Neural cell (in vitro differentiated cells): Measurements from ENCODE around the gene CSK. TPM values are rescaled to one million over a fixed set of nuclear protein-coding genes. Genes with fewer than 3 reads are reported as not detected.

Source experiments
- H2AFZ ChIP-seq: fragments of 200-600, 300-800 bp; sonication (generic), shearing (Covaris generic); 2 replicates; pipeline ENCODE4 v1.6.0; 2014; ENCODE audit warnings: low read depth, mild to moderate bottlenecking, antibody characterized with exemption, low read length, moderate library complexity
- H3F3A ChIP-seq: fragments of 200-600 bp; shearing (Covaris generic); 2 replicates; pipeline ENCODE4 v1.6.1; 2016; ENCODE audit warnings: mild to moderate bottlenecking, moderate library complexity, mixed read lengths, antibody characterized with exemption, low read length; ENCODE audit not compliant: insufficient read depth, poor library complexity, severe bottlenecking
- H3K27ac ChIP-seq: fragments of 200-600, 300-800 bp; sonication (generic), shearing (Covaris generic); 2 replicates; pipeline ENCODE4 v1.5.1; 2014; ENCODE audit warnings: mild to moderate bottlenecking, low read length, moderate library complexity
- H3K27me3 ChIP-seq: fragments of 300-800, 200-600 bp; sonication (generic), shearing (Covaris generic); 2 replicates; pipeline ENCODE4 v1.6.0; 2014; ENCODE audit warnings: mild to moderate bottlenecking, low read depth, low read length, moderate library complexity; ENCODE audit not compliant: insufficient read depth
- H3K36me3 ChIP-seq: fragments of 300-800, 200-600 bp; sonication (generic), shearing (Covaris generic); 2 replicates; pipeline ENCODE4 v1.5.1; 2014; ENCODE audit warnings: mild to moderate bottlenecking, antibody characterized with exemption, low read length, moderate library complexity; ENCODE audit not compliant: insufficient read depth
- H3K4me2 ChIP-seq: fragments of 300-800, 200-600 bp; sonication (generic), shearing (Covaris generic); 2 replicates; pipeline ENCODE4 v1.6.0; 2014; ENCODE audit warnings: mild to moderate bottlenecking, low read length
- H3K4me3 ChIP-seq: fragments of 300-800, 200-600 bp; sonication (generic), shearing (Covaris generic); 2 replicates; pipeline ENCODE4 v1.5.1; 2014; ENCODE audit warnings: mild to moderate bottlenecking, low read length, moderate library complexity
- H3K79me2 ChIP-seq: fragments of 200-600 bp; shearing (Covaris generic); replicated peaks from 2 replicates; pipeline ENCODE4 v1.6.0; 2014; ENCODE audit warnings: mild to moderate bottlenecking, low read length, moderate library complexity; ENCODE audit not compliant: insufficient read depth
- H3K9ac ChIP-seq: fragments of 300-800, 200-600 bp; sonication (generic), shearing (Covaris generic); 2 replicates; pipeline ENCODE4 v1.6.1; 2016; ENCODE audit warnings: mild to moderate bottlenecking, low read length, mixed read lengths
- H3K9me2 ChIP-seq: fragments of 200-600 bp; shearing (Covaris generic); 2 replicates; pipeline ENCODE4 v1.6.1; 2016; ENCODE audit warnings: mild to moderate bottlenecking, low read length, mixed read lengths; ENCODE audit not compliant: insufficient read depth
- H3K9me3 ChIP-seq: fragments of 200-600, 300-800 bp; sonication (generic), shearing (Covaris generic); 2 replicates; pipeline ENCODE4 v1.6.1; 2016; ENCODE audit warnings: mild to moderate bottlenecking, mixed run types, low read length, moderate library complexity, mixed read lengths
- H4K20me1 ChIP-seq: fragments of 200-600 bp; shearing (Covaris generic); 2 replicates; pipeline ENCODE4 v1.6.1; 2016; ENCODE audit warnings: mild to moderate bottlenecking, mixed run types; ENCODE audit not compliant: insufficient read depth
- EP300 ChIP-seq: fragments of 450-650 bp; conservative IDR thresholded peaks from 2 replicates; pipeline ENCODE4 v1.6.1; 2014; ENCODE audit warnings: antibody characterized with exemption, mild to moderate bottlenecking, moderate library complexity; ENCODE audit not compliant: poor library complexity, severe bottlenecking
- EZH2 ChIP-seq: fragments of 200-600, 300-800 bp; shearing (Covaris generic), sonication (generic); IDR thresholded peaks from 2 replicates; pipeline ENCODE4 v1.6.1; 2014; ENCODE audit warnings: antibody characterized with exemption, low read length, borderline replicate concordance, mild to moderate bottlenecking; ENCODE audit not compliant: insufficient read depth, poor library complexity, severe bottlenecking
- MXI1 ChIP-seq: fragments of 450-650 bp; conservative IDR thresholded peaks from 2 replicates; pipeline ENCODE4 v1.6.1; 2014; ENCODE audit warnings: antibody characterized with exemption, mild to moderate bottlenecking; ENCODE audit not compliant: poor library complexity, severe bottlenecking
- POLR2AphosphoS5 ChIP-seq: IDR thresholded peaks from 2 replicates; pipeline ENCODE4 v1.6.1; 2012
- RAD21 ChIP-seq: fragments of 450-650 bp; conservative IDR thresholded peaks from 2 replicates; pipeline ENCODE4 v1.6.1; 2014; ENCODE audit warnings: antibody characterized with exemption, mild to moderate bottlenecking, moderate library complexity
- SMC3 ChIP-seq: fragments of 450-650 bp; conservative IDR thresholded peaks from 2 replicates; pipeline ENCODE4 v1.6.1; 2014; ENCODE audit warnings: antibody characterized with exemption, mild to moderate bottlenecking, moderate library complexity; ENCODE audit not compliant: poor library complexity
- TAF1 ChIP-seq: IDR thresholded peaks from 2 replicates; pipeline ENCODE4 v1.6.1; 2012; ENCODE audit warnings: low read depth
- polyA plus RNA-seq: library from polyadenylated mRNA; depleted of rRNA; stranded (reverse); fragments of >200 nt; gene quantifications from 2 replicates; pipeline ENCODE4 v1.2.3, GENCODE V29; 2014
- TF ChIP-seq, protein P1 (sequence below): fragments of 450-650 bp; IDR thresholded peaks from 2 replicates; pipeline ENCODE4 v1.5.1; 2014; ENCODE audit warnings: antibody characterized with exemption, mild to moderate bottlenecking, moderate library complexity; ENCODE audit not compliant: poor library complexity, severe bottlenecking
- TF ChIP-seq, protein P2 (sequence below): IDR thresholded peaks from 2 replicates; pipeline ENCODE4 v1.6.1; 2012; ENCODE audit warnings: borderline replicate concordance

CSK gene
- polyA plus RNA-seq, 1 donor from 2014 or later = 45.5 TPM

DNA sequence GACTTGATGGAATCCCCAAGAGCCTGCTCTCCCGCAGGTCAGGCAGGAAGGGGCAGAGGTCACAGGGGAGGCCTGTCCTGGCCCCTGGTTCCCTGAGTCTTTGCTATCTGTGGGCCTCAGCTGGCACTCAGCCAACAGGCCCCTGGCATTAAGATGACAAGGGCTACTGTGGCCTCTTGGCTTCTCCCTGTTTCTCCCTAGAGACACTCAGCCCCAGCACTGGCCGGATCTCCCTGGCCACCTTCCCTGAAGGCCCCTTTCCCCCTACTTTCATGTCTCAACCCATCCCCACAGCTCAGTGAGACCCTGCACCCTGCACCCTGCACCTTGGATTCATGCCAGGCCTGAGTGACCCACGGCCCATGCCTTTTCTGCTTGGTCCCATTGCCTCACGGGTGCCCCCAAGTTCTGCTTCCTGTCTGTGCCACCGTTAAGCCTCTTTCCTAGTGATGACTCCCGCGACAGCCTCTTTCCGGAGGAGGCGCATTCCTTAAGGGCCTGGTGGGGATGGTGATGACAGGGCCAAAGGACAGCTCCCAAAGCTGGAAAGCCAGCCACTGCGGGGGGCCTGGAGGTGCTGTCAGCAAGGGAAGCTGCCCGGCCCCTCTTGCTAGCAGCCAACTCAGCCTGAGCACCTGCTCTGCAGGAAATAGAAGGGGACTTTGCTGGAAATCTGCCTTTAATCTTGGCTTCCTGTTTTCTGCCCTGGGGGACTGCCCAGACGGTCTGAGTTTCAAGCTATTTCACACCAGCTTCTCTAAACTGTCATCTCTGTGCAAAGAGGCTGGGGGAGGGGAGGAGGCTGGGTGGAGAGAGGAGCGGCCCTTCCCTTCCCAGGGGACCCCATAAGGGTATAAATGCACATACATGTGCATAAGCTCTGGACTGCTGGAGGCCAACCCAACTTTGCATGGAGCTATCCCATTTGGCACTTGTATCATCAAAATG, 4.8 kb upstream of the CSK start:
- Histone ChIP-seq H3K9me2 (no peaks in the 10 kb centered on the region), H2AFZ (no peak overlapping the region), H3K27ac (no peak overlapping the region), H3F3A (no peaks in the 10 kb centered on the region), H3K79me2 (no peaks in the 10 kb centered on the region), H4K20me1 (no peaks in the 10 kb centered on the region), H3K9ac (no peak overlapping the region), H3K4me2 (no peak overlapping the region), H3K4me3 (no peak overlapping the region), H3K27me3 (no peaks in the 10 kb centered on the region), H3K9me3 (no peaks in the 10 kb centered on the region), H3K36me3 (no peaks in the 10 kb centered on the region)
- TF ChIP-seq EP300 = no peak
- TF ChIP-seq, protein P1, sequence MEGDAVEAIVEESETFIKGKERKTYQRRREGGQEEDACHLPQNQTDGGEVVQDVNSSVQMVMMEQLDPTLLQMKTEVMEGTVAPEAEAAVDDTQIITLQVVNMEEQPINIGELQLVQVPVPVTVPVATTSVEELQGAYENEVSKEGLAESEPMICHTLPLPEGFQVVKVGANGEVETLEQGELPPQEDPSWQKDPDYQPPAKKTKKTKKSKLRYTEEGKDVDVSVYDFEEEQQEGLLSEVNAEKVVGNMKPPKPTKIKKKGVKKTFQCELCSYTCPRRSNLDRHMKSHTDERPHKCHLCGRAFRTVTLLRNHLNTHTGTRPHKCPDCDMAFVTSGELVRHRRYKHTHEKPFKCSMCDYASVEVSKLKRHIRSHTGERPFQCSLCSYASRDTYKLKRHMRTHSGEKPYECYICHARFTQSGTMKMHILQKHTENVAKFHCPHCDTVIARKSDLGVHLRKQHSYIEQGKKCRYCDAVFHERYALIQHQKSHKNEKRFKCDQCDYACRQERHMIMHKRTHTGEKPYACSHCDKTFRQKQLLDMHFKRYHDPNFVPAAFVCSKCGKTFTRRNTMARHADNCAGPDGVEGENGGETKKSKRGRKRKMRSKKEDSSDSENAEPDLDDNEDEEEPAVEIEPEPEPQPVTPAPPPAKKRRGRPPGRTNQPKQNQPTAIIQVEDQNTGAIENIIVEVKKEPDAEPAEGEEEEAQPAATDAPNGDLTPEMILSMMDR = no peak
- TF ChIP-seq, protein P2, sequence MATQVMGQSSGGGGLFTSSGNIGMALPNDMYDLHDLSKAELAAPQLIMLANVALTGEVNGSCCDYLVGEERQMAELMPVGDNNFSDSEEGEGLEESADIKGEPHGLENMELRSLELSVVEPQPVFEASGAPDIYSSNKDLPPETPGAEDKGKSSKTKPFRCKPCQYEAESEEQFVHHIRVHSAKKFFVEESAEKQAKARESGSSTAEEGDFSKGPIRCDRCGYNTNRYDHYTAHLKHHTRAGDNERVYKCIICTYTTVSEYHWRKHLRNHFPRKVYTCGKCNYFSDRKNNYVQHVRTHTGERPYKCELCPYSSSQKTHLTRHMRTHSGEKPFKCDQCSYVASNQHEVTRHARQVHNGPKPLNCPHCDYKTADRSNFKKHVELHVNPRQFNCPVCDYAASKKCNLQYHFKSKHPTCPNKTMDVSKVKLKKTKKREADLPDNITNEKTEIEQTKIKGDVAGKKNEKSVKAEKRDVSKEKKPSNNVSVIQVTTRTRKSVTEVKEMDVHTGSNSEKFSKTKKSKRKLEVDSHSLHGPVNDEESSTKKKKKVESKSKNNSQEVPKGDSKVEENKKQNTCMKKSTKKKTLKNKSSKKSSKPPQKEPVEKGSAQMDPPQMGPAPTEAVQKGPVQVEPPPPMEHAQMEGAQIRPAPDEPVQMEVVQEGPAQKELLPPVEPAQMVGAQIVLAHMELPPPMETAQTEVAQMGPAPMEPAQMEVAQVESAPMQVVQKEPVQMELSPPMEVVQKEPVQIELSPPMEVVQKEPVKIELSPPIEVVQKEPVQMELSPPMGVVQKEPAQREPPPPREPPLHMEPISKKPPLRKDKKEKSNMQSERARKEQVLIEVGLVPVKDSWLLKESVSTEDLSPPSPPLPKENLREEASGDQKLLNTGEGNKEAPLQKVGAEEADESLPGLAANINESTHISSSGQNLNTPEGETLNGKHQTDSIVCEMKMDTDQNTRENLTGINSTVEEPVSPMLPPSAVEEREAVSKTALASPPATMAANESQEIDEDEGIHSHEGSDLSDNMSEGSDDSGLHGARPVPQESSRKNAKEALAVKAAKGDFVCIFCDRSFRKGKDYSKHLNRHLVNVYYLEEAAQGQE = no peak
- no peak for TF ChIP-seq POLR2AphosphoS5
- TF ChIP-seq TAF1 = no peak
- no peak for TF ChIP-seq SMC3
- TF ChIP-seq MXI1 = no peak
- no peak for TF ChIP-seq EZH2
- no peak for TF ChIP-seq RAD21

DNA sequence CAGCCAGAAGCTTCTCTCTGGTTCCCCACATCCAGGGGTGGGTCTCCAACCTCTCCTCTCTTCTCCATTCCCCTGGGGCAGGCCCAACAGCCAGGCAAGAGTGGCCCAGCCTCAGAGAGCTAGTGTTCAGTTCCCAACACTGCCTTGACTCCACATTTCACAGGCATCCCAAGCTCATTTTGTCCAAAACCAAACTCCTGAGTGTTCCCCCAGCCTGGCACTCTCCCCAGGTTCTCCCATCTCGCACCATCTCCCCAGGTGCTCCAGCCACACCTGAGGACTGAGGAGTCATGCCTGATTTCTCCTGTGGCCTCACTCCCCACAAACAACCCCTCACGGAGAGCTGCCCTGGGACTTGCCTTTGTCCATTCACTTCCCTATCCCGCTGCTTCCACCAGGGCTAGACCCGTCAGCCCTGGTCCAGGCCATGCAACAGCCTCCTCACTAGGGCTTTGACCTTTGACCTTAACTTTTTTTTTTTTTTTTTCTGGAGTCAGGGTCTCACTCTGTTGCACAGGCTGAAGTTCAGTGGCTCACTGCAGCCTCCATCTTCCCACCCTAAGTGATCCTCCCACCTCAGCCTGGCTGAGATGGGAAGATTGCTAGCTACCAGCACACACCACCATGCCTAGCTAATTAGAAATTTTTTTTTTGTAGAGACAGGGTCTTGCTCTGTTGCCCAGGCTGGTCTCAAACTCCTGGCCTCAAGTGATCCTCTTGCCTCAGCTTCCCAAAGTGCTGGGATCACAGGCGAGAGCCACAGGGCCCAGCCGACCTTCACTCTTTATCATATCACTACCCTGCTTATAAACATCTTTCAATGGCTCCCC, 3.9 kb upstream of the CSK start:
- Histone ChIP-seq H3K9ac (no peak overlapping the region), H3K4me3 (no peak overlapping the region), H2AFZ (no peak overlapping the region), H3K9me2 (no peaks in the 10 kb centered on the region), H3F3A (no peaks in the 10 kb centered on the region), H3K27me3 (no peaks in the 10 kb centered on the region), H3K9me3 (no peaks in the 10 kb centered on the region), H3K27ac (no peak overlapping the region), H3K36me3 (no peaks in the 10 kb centered on the region), H4K20me1 (no peaks in the 10 kb centered on the region), H3K79me2 (peaks cover 6% of the 10 kb centered on the region), H3K4me2 (no peak overlapping the region)
- TF ChIP-seq EP300 (no peak), EZH2 (no peak), SMC3 (no peak), TAF1 (no peak), MXI1 (no peak), RAD21 (no peak)
- TF ChIP-seq, protein P1 = no peak
- TF ChIP-seq, protein P2 = no peak
